ENCODE results near the gene C1QL1. TPM values are rescaled to one million over a fixed set of nuclear protein-coding genes. Genes with fewer than 3 reads are reported as not detected.

Gene C1QL1
- total RNA-seq, 1 experiment from 2014 or later, result 3.5 TPM

GRCh38 chr17:44959821-44960531 is 8.1 kb downstream of the C1QL1 start:
- CTCF ChIA-PET, result no interaction called here
- Histone ChIP-seq H3K27ac (ENCODE audit: low read depth, low read length) (no peak overlapping the region), H3K27me3 (ENCODE audit: insufficient read depth, low read length) (no peaks in the 10 kb centered on the region), H3K9me3 (ENCODE audit: control insufficient read depth in 1 of 2, insufficient read depth in 1 of 2, low read depth in 1 of 2, low read length in 2 of 2) (no peaks in the 10 kb centered on the region), H3K9ac (ENCODE audit: low read length) (no peak overlapping the region), H3K4me2 (ENCODE audit: low read length) (peak overlapping the region; percentile 25; the same call in 1 of the 2 replicates), H4K20me1 (ENCODE audit: insufficient read depth) (no peaks in the 10 kb centered on the region), H3K9me2 (ENCODE audit: insufficient read depth) (no peaks in the 10 kb centered on the region), H3K4me3 (replicated peaks in 1 of 2; ENCODE audit: low read depth in 1 of 2, low read length in 2 of 2) (no peak overlapping the region), H3K79me2 (ENCODE audit: insufficient read depth, low read length) (no peaks in the 10 kb centered on the region), H2AFZ (ENCODE audit: low read depth, low read length, poor library complexity, severe bottlenecking) (no peak overlapping the region), H3K4me1 (ENCODE audit: control insufficient read depth in 1 of 2, insufficient read depth in 2 of 2, low read length in 2 of 2) (peaks cover 6 to 11% of the 10 kb centered on the region in 2 experiments), H3K36me3 (ENCODE audit: control insufficient read depth in 1 of 2, insufficient read depth in 2 of 2, low read length in 2 of 2) (no peaks in the 10 kb centered on the region)
- intact Hi-C loops (cut with micrococcal nuclease), result no loop called here
- POLR2A ChIA-PET, result no interaction called here
- RAD21 ChIA-PET (ENCODE audit: low non-redundant PET in 1 of 2, low total read pairs in 2 of 2, uncharacterized antibody in 2 of 2, unreplicated experiment in 2 of 2), result no interaction called here
- ATAC-seq, result no peak
- no TSS peak for BruUV-seq (replicated peaks)
- TF ChIP-seq, protein P1, sequence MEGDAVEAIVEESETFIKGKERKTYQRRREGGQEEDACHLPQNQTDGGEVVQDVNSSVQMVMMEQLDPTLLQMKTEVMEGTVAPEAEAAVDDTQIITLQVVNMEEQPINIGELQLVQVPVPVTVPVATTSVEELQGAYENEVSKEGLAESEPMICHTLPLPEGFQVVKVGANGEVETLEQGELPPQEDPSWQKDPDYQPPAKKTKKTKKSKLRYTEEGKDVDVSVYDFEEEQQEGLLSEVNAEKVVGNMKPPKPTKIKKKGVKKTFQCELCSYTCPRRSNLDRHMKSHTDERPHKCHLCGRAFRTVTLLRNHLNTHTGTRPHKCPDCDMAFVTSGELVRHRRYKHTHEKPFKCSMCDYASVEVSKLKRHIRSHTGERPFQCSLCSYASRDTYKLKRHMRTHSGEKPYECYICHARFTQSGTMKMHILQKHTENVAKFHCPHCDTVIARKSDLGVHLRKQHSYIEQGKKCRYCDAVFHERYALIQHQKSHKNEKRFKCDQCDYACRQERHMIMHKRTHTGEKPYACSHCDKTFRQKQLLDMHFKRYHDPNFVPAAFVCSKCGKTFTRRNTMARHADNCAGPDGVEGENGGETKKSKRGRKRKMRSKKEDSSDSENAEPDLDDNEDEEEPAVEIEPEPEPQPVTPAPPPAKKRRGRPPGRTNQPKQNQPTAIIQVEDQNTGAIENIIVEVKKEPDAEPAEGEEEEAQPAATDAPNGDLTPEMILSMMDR (IDR thresholded peaks at IDR 0.05 in 2 of 3, conservative IDR thresholded peaks at IDR 0.05 in 1 of 3; ENCODE audit: borderline replicate concordance in 1 of 3, insufficient read depth in 1 of 3, low read depth in 2 of 3, low read length in 2 of 3), result no peak
- TF ChIP-seq SP1 (IDR thresholded peaks at IDR 0.05; ENCODE audit: low read depth) (no peak), ZNF274 (IDR thresholded peaks at IDR 0.05; ENCODE audit: low read depth, low read length) (no peak), TCF7L2 (IDR thresholded peaks at IDR 0.05; ENCODE audit: borderline replicate concordance, extremely low read depth, insufficient read depth, insufficient read length) (no peak), EZH2phosphoT487 (IDR thresholded peaks at IDR 0.05; ENCODE audit: borderline replicate concordance) (no peak), CBX3 (IDR thresholded peaks at IDR 0.05; ENCODE audit: low read depth) (no peak), ELF1 (IDR thresholded peaks at IDR 0.05; ENCODE audit: borderline replicate concordance, low read depth) (no peak), ZFX (IDR thresholded peaks at IDR 0.05) (no peak), FOSL1 (IDR thresholded peaks at IDR 0.05; ENCODE audit: low read depth) (no peak), YY1 (IDR thresholded peaks at IDR 0.05; ENCODE audit: extremely low read depth, insufficient replicate concordance, low read depth, low read length) (no peak), POLR2A (IDR thresholded peaks at IDR 0.05; ENCODE audit: borderline replicate concordance, extremely low read depth, insufficient read depth, insufficient read length) (no peak), RAD21 (IDR thresholded peaks at IDR 0.05; ENCODE audit: low read depth) (no peak)
- DNase-seq (ENCODE audit: low read depth, low spot score), result no peak
